Stimulated activated CD8-positive, alpha-beta memory T cell treated with anti-CD3 and anti-CD28 coated beads, Interleukin-2, amount 100 ng/mL, for 1 hour (primary cell): ENCODE results near the gene FYB1.
"Not testable (repeated sequence)": the region's sequence is repeated elsewhere in the genome, so short reads cannot be mapped to it uniquely, and the experiment has no call there.

Experiments
- DNase-seq, 2 donors: peaks; one replicate each; pipeline ENCODE4 v3.0.0-alpha.2; 2020; ENCODE audit warnings: low read depth in 2 of 2

FYB1 gene

GRCh38 chr5:39186722-39187539, 32.4 kb downstream of the FYB1 start:
- no peak for DNase-seq

DNA sequence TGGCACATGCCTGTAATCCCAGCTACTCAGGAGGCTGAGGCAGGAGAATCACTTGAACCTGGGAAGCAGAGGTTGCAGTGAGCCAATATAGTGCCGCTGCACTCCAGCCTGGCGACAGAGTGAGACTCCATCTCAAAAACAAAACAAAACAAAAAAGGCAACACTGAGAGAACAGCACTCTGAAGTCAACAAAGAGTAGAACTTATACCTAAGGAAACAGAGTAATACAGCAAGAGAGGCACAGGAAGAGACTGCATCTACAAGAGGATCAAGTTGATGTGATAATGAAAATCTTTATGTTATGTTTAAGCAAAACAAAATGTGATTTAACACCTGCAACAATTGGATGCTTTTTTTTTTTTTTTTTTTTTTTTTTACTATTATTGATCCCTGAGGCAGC, 33.1 kb downstream of the FYB1 start:
- no peak for DNase-seq

- no peak for DNase-seq
Observed at GRCh38 chr5:39185761-39186160, 33.6 kb downstream of the FYB1 start.

- not testable (repeated sequence) for DNase-seq
Observed at GRCh38 chr5:39179561-39179960, 39.8 kb downstream of the FYB1 start.

GRCh38 chr5:39178861-39179260, 40.5 kb downstream of the FYB1 start:
- DNase-seq = no peak

DNA sequence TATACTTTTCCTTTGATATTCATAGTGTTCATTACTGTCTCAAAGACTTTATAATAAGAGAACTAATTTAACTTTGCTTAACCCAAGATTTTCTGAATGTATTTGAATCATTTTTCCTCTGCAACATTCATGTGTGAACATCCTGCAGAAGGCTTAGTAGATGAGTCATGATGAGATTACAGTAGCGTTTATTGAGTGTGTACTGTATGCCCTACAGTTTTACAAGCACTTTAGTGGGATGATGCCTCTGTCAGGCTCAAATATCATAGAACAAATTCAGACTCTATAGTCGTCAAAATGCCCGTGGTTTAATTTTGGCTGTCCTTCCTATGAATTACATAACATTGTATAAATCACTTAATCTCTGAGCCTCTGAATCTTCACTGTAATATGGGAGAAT, 41.2 kb downstream of the FYB1 start:
- DNase-seq = no peak

- DNase-seq = no peak
Observed at GRCh38 chr5:39177631-39177964, 41.8 kb downstream of the FYB1 start.

GRCh38 chr5:39176759-39177630, 42.4 kb downstream of the FYB1 start:
- no peak for DNase-seq

DNA sequence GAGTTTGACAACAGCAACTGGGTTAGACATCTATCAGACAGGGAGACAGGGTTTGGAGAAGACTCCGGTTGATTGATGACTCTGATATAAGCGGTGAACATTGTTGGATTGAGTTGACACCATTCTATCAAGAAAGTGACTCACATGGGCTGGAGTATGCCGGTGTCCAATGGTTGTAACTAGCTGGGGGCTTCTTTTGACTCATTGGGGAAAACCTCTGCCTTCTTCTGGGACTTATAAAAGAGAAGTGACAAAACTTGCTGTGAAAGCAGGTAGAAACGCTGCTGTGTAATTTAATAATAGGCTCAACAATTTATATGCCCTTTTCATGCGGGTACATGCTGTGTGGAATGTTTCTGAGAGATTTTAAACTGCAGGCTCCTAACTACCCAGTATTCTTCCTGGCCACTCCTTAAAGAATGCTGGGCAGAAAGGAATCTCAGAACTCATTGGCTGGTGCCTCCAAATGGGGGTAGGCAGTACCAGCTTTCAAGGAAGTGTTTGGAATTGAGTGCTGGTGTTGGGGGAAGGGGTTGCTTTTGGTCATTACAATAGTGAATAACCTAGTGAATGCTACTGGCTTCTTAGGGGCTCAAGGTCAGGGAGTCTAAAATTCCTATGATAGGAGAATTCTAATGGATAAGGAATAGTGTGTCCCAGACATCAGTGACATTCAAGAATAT, 43.9 kb downstream of the FYB1 start:
- DNase-seq = no peak

- DNase-seq = no peak
Observed at GRCh38 chr5:39173069-39173468, 46.3 kb downstream of the FYB1 start.

DNA sequence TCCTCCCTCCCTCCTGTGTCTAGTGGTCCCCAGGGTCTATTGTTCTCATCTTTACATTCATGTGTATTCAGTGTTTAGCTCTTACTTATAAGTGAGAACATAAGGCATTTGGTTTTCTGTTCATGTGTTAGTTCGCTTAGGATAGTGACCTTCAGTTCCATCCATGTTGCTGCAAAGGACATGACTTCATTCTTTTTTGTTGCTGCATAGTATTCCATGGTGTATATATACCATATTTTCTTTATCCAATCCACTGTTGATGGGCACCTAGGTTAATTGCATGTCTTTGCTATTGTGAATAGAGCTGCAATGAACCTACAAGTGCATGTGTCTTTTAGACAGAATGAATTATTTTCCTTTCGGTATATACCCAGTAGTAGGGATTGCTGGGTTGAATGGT, 46.8 kb downstream of the FYB1 start:
- DNase-seq = no peak

DNA sequence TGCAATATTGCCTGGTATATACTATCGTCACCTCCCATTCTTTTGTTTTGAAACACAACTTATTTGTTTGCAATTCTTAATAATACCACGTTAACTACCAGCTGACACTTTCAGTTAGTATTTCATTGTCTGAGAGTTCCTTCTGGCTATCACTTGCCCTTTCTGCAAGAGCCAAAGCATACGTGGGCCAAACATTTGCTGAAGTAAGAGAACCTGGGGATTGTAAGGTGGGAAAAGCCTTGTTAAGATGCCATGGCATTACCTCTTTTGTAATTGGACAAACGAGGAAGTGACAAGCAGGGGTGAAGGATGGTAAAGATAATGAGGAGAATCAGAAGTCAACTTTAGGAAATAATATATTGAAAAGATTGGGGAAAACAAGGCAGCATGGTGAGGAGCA, 47.7 kb downstream of the FYB1 start:
- no peak for DNase-seq

DNA sequence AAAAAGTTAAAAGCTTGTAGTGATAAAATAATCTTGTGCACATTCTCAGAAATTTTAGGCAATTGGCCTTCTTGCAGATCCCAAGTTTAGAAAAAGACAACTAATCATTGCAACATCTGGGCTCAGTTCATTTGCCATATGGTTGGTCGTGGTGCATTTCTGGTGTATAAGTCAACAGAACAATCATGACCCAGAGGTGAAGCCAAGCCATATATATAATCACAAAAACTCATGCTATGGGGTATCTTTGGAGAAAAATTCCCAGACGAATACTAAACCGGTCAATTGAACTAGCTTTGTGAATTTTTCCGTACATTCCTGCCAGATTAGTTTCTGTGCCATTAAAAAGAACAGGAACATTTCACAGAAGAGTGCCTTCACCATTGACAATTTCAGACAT, 50.3 kb downstream of the FYB1 start:
- no peak for DNase-seq

- DNase-seq = no peak
Observed at GRCh38 chr5:39167972-39168342, 51.4 kb downstream of the FYB1 start.

DNA sequence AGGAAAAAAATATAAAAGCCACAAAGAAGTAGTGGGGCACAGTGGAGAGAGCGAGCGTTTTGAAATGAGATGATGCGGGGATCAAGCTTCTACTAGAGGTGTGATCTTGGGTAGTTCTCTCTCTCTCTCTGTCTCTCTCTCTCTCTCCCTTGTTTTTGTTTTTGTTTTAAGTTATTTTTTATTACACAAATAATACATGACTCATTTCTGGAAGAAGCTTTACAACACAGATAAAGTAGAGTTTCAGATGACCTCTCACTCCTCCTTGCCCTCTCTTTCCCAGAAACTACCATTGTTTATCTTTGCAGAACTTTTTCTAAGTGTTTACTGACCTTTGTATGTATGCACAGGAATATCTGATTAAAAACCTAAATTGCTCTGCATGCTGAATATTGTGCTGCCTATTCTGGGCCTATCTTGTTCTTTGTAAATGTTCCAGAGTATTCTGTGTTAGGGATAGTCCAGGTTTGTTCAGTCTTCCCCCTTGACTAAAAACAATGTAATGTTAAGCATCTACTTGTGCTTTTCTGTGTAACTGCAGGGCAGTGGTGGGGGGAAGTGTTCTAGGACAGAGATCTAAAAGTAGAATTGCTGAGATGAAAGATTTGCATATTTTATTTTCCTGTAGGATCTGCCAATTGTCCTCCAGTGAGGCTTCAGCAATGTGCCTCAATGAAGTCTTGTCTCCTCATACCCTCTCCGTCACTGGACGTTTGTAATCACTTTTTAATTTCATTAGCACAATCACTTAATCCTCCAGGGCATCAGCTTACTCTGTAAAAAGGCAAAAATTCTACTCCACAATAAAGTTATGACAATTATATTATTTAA, 52.0 kb downstream of the FYB1 start:
- no peak for DNase-seq

- DNase-seq = no peak
Observed at GRCh38 chr5:39164529-39165402, 54.6 kb downstream of the FYB1 start.

DNA sequence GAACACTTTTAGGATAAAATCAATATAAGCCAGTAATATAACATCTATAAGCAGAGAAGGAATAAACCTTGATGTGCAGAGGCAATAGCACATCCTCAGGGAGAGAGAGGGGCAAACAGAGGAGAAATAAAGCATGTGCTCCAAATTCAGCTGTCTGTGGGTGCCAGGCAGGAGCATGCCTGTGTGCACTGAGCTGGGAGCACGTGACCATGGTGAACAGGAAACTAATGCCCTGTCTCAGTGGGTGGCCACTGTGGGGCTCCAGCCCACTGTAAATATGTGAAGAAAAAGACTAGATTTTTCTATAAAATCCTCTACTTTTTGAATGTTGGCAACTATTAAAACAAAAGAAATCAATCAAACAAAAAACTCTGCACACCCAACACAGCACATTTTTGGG, 55.3 kb downstream of the FYB1 start:
- DNase-seq = no peak

- DNase-seq = no peak
Observed at GRCh38 chr5:39161578-39161977, 57.8 kb downstream of the FYB1 start.

- no peak for DNase-seq
Observed at GRCh38 chr5:39160576-39161213, 58.7 kb downstream of the FYB1 start.

- DNase-seq = no peak
Observed at GRCh38 chr5:39159811-39160490, 59.4 kb downstream of the FYB1 start.
